H1 (cell line): ENCODE results near the gene UGT1A7. TPM values are rescaled to one million over a fixed set of nuclear protein-coding genes. Genes with fewer than 3 reads are reported as not detected.

Experiments used
- CEBPB ChIP-seq: IDR thresholded peaks from 2 replicates; pipeline ENCODE4 v1.6.1; 2012; ENCODE audit warnings: low read depth, low read length
- EGR1 ChIP-seq: IDR thresholded peaks from 2 replicates; pipeline ENCODE4 v1.6.1; 2011; ENCODE audit warnings: low read depth, low read length, borderline replicate concordance
- EZH2 ChIP-seq: fragments of 200-600 bp; sonication (generic); IDR thresholded peaks from 2 replicates; pipeline ENCODE4 v1.7.1; 2012; ENCODE audit warnings: low read depth, mild to moderate bottlenecking, moderate library complexity, low read length, inconsistent platforms; ENCODE audit not compliant: severe bottlenecking
- GTF2F1 ChIP-seq: IDR thresholded peaks from 2 replicates; pipeline ENCODE4 v1.6.1; 2012; ENCODE audit warnings: low read depth, low read length, improper control_type of control experiment, borderline replicate concordance
- KDM4A ChIP-seq: IDR thresholded peaks from one replicate; pipeline ENCODE4 v1.7.1; 2012; ENCODE audit warnings: low read depth, mild to moderate bottlenecking, moderate library complexity, low read length, inconsistent platforms; ENCODE audit not compliant: severe bottlenecking
- KDM5A ChIP-seq: fragments of 200-600 bp; IDR thresholded peaks from 2 replicates; pipeline ENCODE4 v1.7.1; 2012; ENCODE audit warnings: mild to moderate bottlenecking, low read length, inconsistent platforms, mixed read lengths
- RFX5 ChIP-seq: IDR thresholded peaks from 2 replicates; pipeline ENCODE4 v1.6.1; 2011; ENCODE audit warnings: low read depth, low read length, improper control_type of control experiment, borderline replicate concordance
- SIRT6 ChIP-seq: IDR thresholded peaks from one replicate; pipeline ENCODE4 v1.7.1; 2012; ENCODE audit warnings: low read length, inconsistent platforms
- TBP ChIP-seq: IDR thresholded peaks from 2 replicates; pipeline ENCODE4 v1.6.1; 2011; ENCODE audit warnings: low read depth, low read length, improper control_type of control experiment
- polyA plus RNA-seq, 7 experiments: library from polyadenylated mRNA; depleted of rRNA in 3 of 7; stranded (reverse) in 5 of 7; unstranded in 2 of 7; fragments of >200 nt in 5 of 7; fragments of 200-250 nt in 2 of 7; gene quantifications; 1 replicate in 5 of 7; 2 replicates in 1 of 7; 4 replicates in 1 of 7; pipeline versions ENCODE4 v1.2.1 to v1.2.3, GENCODE V29; 2011 to 2013; ENCODE audit warnings: missing spikeins in 2 of 7, mixed read lengths in 2 of 7
- total RNA-seq: library from RNA; stranded (reverse); fragmentation: NEBNext Ultra II Directional; extraction: Animal tissue kit (Norgen Biotek cat#: 25700); gene quantifications from 2 replicates; pipeline ENCODE4 v1.2.1, GENCODE V29; 2021
- TF ChIP-seq, protein P1 (sequence below): fragments of 300-600 bp; sonication (generic); IDR thresholded peaks from 2 replicates; pipeline ENCODE4 v1.7.1; 2012; ENCODE audit warnings: low read length, moderate library complexity, mild to moderate bottlenecking, inconsistent platforms; ENCODE audit not compliant: insufficient replicate concordance
- TF ChIP-seq, protein P2 (sequence below): IDR thresholded peaks from 2 replicates; pipeline ENCODE4 v1.6.1; 2011; ENCODE audit warnings: low read length, improper control_type of control experiment

Gene UGT1A7
- total and polyA plus RNA-seq, 2 of the 8 experiments (the other 6 are each of a cell fraction or from before 2014, with no cell fraction given) = not detected

DNA sequence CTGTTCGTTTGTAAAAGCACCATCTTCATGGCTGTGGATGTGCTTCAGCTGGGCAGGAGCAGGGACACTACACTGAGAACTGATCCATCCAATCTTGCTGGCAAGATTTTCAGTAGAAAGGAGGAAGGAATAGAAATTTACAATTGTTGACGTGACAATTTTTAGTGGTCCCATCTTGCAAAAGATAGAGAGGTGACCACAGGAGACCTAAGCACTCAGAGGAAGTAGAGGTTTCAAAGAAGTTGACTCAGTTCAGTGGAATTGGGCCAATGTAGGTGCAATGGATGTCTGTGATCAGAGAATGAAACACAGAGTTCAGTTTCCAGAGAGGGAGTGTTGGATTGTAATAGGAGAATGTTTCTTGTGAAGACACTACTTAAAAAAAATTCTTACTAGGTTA, 32.4 kb downstream of the UGT1A7 start (continued):
- TF ChIP-seq, protein P1, sequence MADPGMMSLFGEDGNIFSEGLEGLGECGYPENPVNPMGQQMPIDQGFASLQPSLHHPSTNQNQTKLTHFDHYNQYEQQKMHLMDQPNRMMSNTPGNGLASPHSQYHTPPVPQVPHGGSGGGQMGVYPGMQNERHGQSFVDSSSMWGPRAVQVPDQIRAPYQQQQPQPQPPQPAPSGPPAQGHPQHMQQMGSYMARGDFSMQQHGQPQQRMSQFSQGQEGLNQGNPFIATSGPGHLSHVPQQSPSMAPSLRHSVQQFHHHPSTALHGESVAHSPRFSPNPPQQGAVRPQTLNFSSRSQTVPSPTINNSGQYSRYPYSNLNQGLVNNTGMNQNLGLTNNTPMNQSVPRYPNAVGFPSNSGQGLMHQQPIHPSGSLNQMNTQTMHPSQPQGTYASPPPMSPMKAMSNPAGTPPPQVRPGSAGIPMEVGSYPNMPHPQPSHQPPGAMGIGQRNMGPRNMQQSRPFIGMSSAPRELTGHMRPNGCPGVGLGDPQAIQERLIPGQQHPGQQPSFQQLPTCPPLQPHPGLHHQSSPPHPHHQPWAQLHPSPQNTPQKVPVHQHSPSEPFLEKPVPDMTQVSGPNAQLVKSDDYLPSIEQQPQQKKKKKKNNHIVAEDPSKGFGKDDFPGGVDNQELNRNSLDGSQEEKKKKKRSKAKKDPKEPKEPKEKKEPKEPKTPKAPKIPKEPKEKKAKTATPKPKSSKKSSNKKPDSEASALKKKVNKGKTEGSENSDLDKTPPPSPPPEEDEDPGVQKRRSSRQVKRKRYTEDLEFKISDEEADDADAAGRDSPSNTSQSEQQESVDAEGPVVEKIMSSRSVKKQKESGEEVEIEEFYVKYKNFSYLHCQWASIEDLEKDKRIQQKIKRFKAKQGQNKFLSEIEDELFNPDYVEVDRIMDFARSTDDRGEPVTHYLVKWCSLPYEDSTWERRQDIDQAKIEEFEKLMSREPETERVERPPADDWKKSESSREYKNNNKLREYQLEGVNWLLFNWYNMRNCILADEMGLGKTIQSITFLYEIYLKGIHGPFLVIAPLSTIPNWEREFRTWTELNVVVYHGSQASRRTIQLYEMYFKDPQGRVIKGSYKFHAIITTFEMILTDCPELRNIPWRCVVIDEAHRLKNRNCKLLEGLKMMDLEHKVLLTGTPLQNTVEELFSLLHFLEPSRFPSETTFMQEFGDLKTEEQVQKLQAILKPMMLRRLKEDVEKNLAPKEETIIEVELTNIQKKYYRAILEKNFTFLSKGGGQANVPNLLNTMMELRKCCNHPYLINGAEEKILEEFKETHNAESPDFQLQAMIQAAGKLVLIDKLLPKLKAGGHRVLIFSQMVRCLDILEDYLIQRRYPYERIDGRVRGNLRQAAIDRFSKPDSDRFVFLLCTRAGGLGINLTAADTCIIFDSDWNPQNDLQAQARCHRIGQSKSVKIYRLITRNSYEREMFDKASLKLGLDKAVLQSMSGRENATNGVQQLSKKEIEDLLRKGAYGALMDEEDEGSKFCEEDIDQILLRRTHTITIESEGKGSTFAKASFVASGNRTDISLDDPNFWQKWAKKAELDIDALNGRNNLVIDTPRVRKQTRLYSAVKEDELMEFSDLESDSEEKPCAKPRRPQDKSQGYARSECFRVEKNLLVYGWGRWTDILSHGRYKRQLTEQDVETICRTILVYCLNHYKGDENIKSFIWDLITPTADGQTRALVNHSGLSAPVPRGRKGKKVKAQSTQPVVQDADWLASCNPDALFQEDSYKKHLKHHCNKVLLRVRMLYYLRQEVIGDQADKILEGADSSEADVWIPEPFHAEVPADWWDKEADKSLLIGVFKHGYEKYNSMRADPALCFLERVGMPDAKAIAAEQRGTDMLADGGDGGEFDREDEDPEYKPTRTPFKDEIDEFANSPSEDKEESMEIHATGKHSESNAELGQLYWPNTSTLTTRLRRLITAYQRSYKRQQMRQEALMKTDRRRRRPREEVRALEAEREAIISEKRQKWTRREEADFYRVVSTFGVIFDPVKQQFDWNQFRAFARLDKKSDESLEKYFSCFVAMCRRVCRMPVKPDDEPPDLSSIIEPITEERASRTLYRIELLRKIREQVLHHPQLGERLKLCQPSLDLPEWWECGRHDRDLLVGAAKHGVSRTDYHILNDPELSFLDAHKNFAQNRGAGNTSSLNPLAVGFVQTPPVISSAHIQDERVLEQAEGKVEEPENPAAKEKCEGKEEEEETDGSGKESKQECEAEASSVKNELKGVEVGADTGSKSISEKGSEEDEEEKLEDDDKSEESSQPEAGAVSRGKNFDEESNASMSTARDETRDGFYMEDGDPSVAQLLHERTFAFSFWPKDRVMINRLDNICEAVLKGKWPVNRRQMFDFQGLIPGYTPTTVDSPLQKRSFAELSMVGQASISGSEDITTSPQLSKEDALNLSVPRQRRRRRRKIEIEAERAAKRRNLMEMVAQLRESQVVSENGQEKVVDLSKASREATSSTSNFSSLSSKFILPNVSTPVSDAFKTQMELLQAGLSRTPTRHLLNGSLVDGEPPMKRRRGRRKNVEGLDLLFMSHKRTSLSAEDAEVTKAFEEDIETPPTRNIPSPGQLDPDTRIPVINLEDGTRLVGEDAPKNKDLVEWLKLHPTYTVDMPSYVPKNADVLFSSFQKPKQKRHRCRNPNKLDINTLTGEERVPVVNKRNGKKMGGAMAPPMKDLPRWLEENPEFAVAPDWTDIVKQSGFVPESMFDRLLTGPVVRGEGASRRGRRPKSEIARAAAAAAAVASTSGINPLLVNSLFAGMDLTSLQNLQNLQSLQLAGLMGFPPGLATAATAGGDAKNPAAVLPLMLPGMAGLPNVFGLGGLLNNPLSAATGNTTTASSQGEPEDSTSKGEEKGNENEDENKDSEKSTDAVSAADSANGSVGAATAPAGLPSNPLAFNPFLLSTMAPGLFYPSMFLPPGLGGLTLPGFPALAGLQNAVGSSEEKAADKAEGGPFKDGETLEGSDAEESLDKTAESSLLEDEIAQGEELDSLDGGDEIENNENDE = no peak
- TF ChIP-seq SIRT6 = no peak
- no peak for TF ChIP-seq KDM4A
- TF ChIP-seq TBP = no peak
- no peak for TF ChIP-seq EGR1
- TF ChIP-seq CEBPB = no peak
- no peak for TF ChIP-seq GTF2F1
- TF ChIP-seq RFX5 = no peak
- TF ChIP-seq EZH2 = no peak
- TF ChIP-seq, protein P2, sequence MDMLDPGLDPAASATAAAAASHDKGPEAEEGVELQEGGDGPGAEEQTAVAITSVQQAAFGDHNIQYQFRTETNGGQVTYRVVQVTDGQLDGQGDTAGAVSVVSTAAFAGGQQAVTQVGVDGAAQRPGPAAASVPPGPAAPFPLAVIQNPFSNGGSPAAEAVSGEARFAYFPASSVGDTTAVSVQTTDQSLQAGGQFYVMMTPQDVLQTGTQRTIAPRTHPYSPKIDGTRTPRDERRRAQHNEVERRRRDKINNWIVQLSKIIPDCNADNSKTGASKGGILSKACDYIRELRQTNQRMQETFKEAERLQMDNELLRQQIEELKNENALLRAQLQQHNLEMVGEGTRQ = no peak
- TF ChIP-seq KDM5A = no peak
